Prostate gland (tissue), 2 donors: ENCODE results near the gene CCDC12. TPM values are rescaled to one million over a fixed set of nuclear protein-coding genes. Genes with fewer than 3 reads are reported as not detected.

Experiments
- DNase-seq: peaks from one replicate; pipeline ENCODE4 v3.0.0-alpha.2; 2019; ENCODE audit warnings: low spot score
- H3K27ac ChIP-seq, 2 donors: fragments of 200-600 bp; sonication (generic); 2 replicates each; pipeline ENCODE4 v1.5.1; 2017 to 2019
- H3K27me3 ChIP-seq: fragments of 200-600 bp; sonication (generic); replicated peaks from 2 replicates; pipeline ENCODE4 v1.5.1; 2019; ENCODE audit not compliant: insufficient read depth
- H3K36me3 ChIP-seq, 2 donors: fragments of 200-600 bp; sonication (generic); 1 replicate in 1 of 2; 2 replicates in 1 of 2; pipeline versions ENCODE4 v1.5.1 to v1.8.1; 2017 to 2019
- H3K4me1 ChIP-seq: fragments of 200-600 bp; sonication (generic); replicated peaks from 2 replicates; pipeline ENCODE4 v1.5.1; 2019
- H3K4me3 ChIP-seq, 2 donors: fragments of 200-600 bp; sonication (generic); 2 replicates each; pipeline ENCODE4 v1.5.1; 2017 to 2019
- H3K9me3 ChIP-seq: fragments of 200-600 bp; sonication (generic); 2 replicates; pipeline ENCODE4 v1.5.1; 2017
- CTCF ChIP-seq, 4 experiments: fragments of 200-600 bp in 2 of 4; fragments of 450-650 bp in 2 of 4; sonication (generic) in 2 of 4; IDR thresholded peaks; 1 replicate in 3 of 4; 2 replicates in 1 of 4; pipeline ENCODE4 v1.5.1; 2016 to 2019; ENCODE audit warnings: antibody characterized with exemption in 4 of 4, mild to moderate bottlenecking in 2 of 4, moderate library complexity in 2 of 4
- POLR2A ChIP-seq: fragments of 450-650 bp; IDR thresholded peaks from one replicate; pipeline ENCODE4 v1.6.1; 2016; ENCODE audit warnings: antibody characterized with exemption, mild to moderate bottlenecking
- POLR2AphosphoS5 ChIP-seq: sonication (generic); formaldehyde crosslinking; IDR thresholded peaks from one replicate; pipeline ENCODE4 v1.6.1; 2017; ENCODE audit warnings: antibody characterized with exemption
- WGBS: methylation state at CpG from one replicate; pipeline ENCODE4 v1.1.5; 2018; 5-methylcytosine and 5-hydroxymethylcytosine counted together
- intact Hi-C: fragments of 100-400 bp; cut with DNase I; formaldehyde crosslinking; loops from one replicate; pipeline ENCODE4 v1.14.2; 2022
- total RNA-seq, 2 donors: library from RNA; depleted of rRNA; stranded (reverse); fragments of >200 nt; gene quantifications; one replicate each; pipeline ENCODE4 v1.1.0, GENCODE V29; 2016

CCDC12 gene
- total RNA-seq, 2 donors from 2014 or later, result 34.6 to 78.7 TPM

- Histone ChIP-seq H3K9me3 (no peaks in the 10 kb centered on the region), H3K36me3 (peaks cover 0 to 3% of the 10 kb centered on the region in 2 donors), H3K4me1 (no peaks in the 10 kb centered on the region), H3K27ac (no peak overlapping the region), H3K27me3 (no peaks in the 10 kb centered on the region), H3K4me3 (no peak overlapping the region)
- TF ChIP-seq POLR2AphosphoS5 (no peak), CTCF (IDR thresholded peaks at IDR 0.05) (no peak), POLR2A (no peak)
- 90% methylated on average over 1 of the region's 1 CpG for WGBS
- DNase-seq, result no peak
- intact Hi-C loops, result loop anchor here (10.0 kb wide), 1 partner anchor 146 kb away; the partner anchor contains the start of gene SETD2
Observed at GRCh38 chr3:47019201-47019600, 42.7 kb upstream of the CCDC12 start.

GRCh38 chr3:47018269-47018611, 41.7 kb upstream of the CCDC12 start:
- H3K27ac ChIP-seq, result no peak overlapping the region
- H3K4me3 ChIP-seq, result no peak overlapping the region
- intact Hi-C loops, result loop anchor here (10.0 kb wide), 1 partner anchor 147 kb away; the partner anchor contains the start of gene SETD2
- peaks cover 0 to 3% of the 10 kb centered on the region in 2 donors for H3K36me3 ChIP-seq
- no peak for DNase-seq
- TF ChIP-seq POLR2AphosphoS5, result no peak
- no peak for TF ChIP-seq CTCF (IDR thresholded peaks at IDR 0.05)
- TF ChIP-seq POLR2A, result no peak
- no peaks in the 10 kb centered on the region for H3K4me1 ChIP-seq
- no peaks in the 10 kb centered on the region for H3K9me3 ChIP-seq
- H3K27me3 ChIP-seq, result no peaks in the 10 kb centered on the region

GRCh38 chr3:47017504-47018268, 41.1 kb upstream of the CCDC12 start:
- H3K4me1 ChIP-seq, result no peaks in the 10 kb centered on the region
- peaks cover 0 to 3% of the 10 kb centered on the region in 2 donors for H3K36me3 ChIP-seq
- intact Hi-C loops, result loop anchor here (10.0 kb wide), 1 partner anchor 147 kb away; the partner anchor contains the start of gene SETD2
- H3K4me3 ChIP-seq, result no peak overlapping the region
- H3K9me3 ChIP-seq, result no peaks in the 10 kb centered on the region
- TF ChIP-seq CTCF (IDR thresholded peaks at IDR 0.05) (no peak), POLR2A (no peak), POLR2AphosphoS5 (no peak)
- no peak for DNase-seq
- WGBS, result 83% methylated on average over 6 of the region's 6 CpGs
- H3K27me3 ChIP-seq, result no peaks in the 10 kb centered on the region
- no peak overlapping the region for H3K27ac ChIP-seq

DNA sequence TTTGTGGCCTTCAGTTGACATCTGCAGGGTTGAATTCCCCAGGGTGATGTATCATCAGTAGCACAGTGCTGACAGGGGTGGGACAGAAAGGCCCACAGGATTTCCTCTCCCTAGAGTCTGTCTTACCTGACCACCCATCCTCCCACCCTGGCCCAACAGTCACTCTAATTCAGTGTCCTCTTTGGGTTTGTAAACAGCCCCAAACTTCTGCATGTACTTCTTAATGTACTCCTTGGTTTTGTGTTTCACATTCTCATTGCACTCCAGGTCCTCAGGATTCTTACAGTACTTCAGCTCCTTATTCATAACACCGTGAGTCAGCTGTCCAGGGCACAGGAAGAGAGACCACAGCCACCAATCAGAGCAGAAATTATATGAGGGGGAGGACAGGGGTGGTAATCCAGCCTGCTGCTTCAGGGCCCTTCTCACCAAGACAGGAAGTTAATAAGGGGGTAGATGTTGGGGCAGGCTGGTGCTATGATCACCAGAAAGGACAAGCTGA, 40.4 kb upstream of the CCDC12 start:
- no peaks in the 10 kb centered on the region for H3K27me3 ChIP-seq
- H3K4me1 ChIP-seq, result no peaks in the 10 kb centered on the region
- H3K4me3 ChIP-seq, result no peak overlapping the region
- WGBS, result 44% methylated on average over 1 of the region's 1 CpG
- H3K27ac ChIP-seq, result no peak overlapping the region
- intact Hi-C loops, result loop anchor here (10.0 kb wide), 1 partner anchor 148 kb away; the partner anchor contains the start of gene SETD2
- TF ChIP-seq CTCF (IDR thresholded peaks at IDR 0.05) (no peak), POLR2AphosphoS5 (no peak), POLR2A (no peak)
- peaks cover 0 to 3% of the 10 kb centered on the region in 2 donors for H3K36me3 ChIP-seq
- H3K9me3 ChIP-seq, result no peaks in the 10 kb centered on the region
- no peak for DNase-seq
